Uterus (tissue), 2 donors: ENCODE data around the gene ACTN2.

Source experiments
- POLR2A ChIP-seq, 2 donors: fragments of 450-650 bp; IDR thresholded peaks; one replicate each; pipeline ENCODE4 v1.6.1; 2016; ENCODE audit warnings: antibody characterized with exemption in 2 of 2, mild to moderate bottlenecking in 1 of 2, moderate library complexity in 1 of 2
- TF ChIP-seq, protein P1 (sequence below), 4 experiments: fragments of 200-600 bp in 2 of 4; fragments of 450-650 bp in 2 of 4; sonication (generic) in 2 of 4; IDR thresholded peaks; one replicate each; pipeline ENCODE4 v1.5.1; 2016 to 2019; ENCODE audit warnings: antibody characterized with exemption in 4 of 4, mild to moderate bottlenecking in 2 of 4, moderate library complexity in 1 of 4

DNA sequence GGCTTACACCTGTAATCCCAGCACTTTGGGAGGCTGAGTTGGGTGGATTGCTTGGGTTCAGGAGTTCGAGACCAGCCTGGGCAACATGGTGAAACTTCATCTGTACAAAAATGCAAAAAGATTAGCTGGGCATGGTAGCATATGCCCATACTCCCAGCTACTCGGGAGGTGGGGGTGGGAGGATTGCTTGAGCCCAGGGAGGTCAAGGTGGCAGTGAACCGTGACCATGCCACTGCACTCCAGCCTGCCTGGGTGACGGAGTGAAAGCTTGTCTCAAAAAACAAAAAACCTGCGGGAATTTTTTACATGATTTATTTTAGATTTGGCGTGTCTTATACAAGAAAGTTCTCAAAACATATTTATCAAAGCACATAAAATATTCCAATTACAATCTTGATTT, 81.0 kb downstream of the ACTN2 start:
- TF ChIP-seq, protein P1, sequence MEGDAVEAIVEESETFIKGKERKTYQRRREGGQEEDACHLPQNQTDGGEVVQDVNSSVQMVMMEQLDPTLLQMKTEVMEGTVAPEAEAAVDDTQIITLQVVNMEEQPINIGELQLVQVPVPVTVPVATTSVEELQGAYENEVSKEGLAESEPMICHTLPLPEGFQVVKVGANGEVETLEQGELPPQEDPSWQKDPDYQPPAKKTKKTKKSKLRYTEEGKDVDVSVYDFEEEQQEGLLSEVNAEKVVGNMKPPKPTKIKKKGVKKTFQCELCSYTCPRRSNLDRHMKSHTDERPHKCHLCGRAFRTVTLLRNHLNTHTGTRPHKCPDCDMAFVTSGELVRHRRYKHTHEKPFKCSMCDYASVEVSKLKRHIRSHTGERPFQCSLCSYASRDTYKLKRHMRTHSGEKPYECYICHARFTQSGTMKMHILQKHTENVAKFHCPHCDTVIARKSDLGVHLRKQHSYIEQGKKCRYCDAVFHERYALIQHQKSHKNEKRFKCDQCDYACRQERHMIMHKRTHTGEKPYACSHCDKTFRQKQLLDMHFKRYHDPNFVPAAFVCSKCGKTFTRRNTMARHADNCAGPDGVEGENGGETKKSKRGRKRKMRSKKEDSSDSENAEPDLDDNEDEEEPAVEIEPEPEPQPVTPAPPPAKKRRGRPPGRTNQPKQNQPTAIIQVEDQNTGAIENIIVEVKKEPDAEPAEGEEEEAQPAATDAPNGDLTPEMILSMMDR (IDR thresholded peaks at IDR 0.05), result no peak
- TF ChIP-seq POLR2A (IDR thresholded peaks at IDR 0.05), result no peak
